Testis (tissue), 2 donors: Measurements from ENCODE around the gene GPT2.

Experiments
- POLR2A ChIP-seq: fragments of 450-650 bp; IDR thresholded peaks from one replicate; pipeline ENCODE4 v1.6.1; 2017; ENCODE audit warnings: antibody characterized with exemption, mild to moderate bottlenecking, moderate library complexity
- TF ChIP-seq, protein P1 (sequence below), 3 experiments: fragments of 450-650 bp in 2 of 3; fragments of 200-600 bp in 1 of 3; sonication (generic) in 1 of 3; IDR thresholded peaks; one replicate each; pipeline ENCODE4 v1.5.1; 2016 to 2019; ENCODE audit warnings: antibody characterized with exemption in 3 of 3, mild to moderate bottlenecking in 2 of 3, moderate library complexity in 1 of 3

- TF ChIP-seq, protein P1, sequence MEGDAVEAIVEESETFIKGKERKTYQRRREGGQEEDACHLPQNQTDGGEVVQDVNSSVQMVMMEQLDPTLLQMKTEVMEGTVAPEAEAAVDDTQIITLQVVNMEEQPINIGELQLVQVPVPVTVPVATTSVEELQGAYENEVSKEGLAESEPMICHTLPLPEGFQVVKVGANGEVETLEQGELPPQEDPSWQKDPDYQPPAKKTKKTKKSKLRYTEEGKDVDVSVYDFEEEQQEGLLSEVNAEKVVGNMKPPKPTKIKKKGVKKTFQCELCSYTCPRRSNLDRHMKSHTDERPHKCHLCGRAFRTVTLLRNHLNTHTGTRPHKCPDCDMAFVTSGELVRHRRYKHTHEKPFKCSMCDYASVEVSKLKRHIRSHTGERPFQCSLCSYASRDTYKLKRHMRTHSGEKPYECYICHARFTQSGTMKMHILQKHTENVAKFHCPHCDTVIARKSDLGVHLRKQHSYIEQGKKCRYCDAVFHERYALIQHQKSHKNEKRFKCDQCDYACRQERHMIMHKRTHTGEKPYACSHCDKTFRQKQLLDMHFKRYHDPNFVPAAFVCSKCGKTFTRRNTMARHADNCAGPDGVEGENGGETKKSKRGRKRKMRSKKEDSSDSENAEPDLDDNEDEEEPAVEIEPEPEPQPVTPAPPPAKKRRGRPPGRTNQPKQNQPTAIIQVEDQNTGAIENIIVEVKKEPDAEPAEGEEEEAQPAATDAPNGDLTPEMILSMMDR (IDR thresholded peaks at IDR 0.05) = no peak
- TF ChIP-seq POLR2A = no peak
These were observed 22.3 kb downstream of the GPT2 start for GRCh38 chr16:46906360-46907060.
